ENCODE measurements around the gene SMAD4.

Gene SMAD4

GRCh38 chr18:51038110-51038509 is 8.1 kb downstream of the SMAD4 start:
- Mint-ChIP-seq H3K9me3 (no peaks in the 10 kb centered on the region), H3K4me1 (ENCODE audit: low read depth) (peaks cover 44% of the 10 kb centered on the region), H3K36me3 (ENCODE audit: low read depth) (peaks cover 9% of the 10 kb centered on the region), H3K27me3 (ENCODE audit: low read depth) (no peaks in the 10 kb centered on the region), H3K27ac (no peak overlapping the region), H3K4me3 (no peak overlapping the region)

- H3K36me3 Mint-ChIP-seq (ENCODE audit: low read depth) = peaks cover 9% of the 10 kb centered on the region
- no peak overlapping the region for H3K4me3 Mint-ChIP-seq
- no peaks in the 10 kb centered on the region for H3K9me3 Mint-ChIP-seq
- H3K4me1 Mint-ChIP-seq (ENCODE audit: low read depth) = peaks cover 40% of the 10 kb centered on the region
- H3K27ac Mint-ChIP-seq = no peak overlapping the region
- no peaks in the 10 kb centered on the region for H3K27me3 Mint-ChIP-seq (ENCODE audit: low read depth)
Observed at GRCh38 chr18:51039138-51040112, 9.4 kb downstream of the SMAD4 start.

- Mint-ChIP-seq H3K27me3 (ENCODE audit: low read depth) (no peaks in the 10 kb centered on the region), H3K27ac (no peak overlapping the region), H3K36me3 (ENCODE audit: low read depth) (peaks cover 2% of the 10 kb centered on the region), H3K9me3 (no peaks in the 10 kb centered on the region), H3K4me1 (ENCODE audit: low read depth) (peaks cover 41% of the 10 kb centered on the region), H3K4me3 (no peak overlapping the region)
Observed at GRCh38 chr18:51041677-51042352, 11.8 kb downstream of the SMAD4 start.

DNA sequence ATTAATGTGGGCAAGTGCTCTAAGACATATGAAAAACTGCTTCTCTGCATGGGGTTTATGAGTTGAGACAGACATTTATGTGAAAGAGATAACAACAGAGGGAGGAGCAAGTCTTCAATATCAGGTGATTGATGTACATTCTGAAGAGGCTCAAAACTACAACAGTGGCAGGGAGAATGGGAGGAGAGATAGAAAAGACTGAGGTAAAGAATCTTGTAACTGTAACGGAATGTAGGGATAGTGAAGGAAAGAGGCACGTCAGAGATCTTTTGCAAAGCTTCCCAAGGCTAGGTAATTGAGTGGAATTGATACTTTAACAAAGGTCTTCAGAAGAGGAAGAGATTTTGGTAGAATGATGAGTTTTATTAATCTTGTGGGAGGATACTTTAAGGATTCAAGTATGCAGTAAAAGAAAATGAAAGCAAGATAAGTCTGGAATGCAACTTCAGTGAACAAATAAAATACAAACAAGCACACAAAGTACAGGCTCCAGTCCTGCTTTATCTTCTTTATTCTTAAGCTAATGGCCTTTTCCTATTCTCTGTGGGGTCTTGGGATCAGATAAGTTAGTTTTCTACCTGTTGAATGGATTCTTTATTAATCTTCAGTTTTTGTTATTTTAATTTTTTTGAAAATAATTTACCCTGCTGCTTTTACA is 15.0 kb downstream of the SMAD4 start:
- H3K27me3 Mint-ChIP-seq (ENCODE audit: low read depth) = no peaks in the 10 kb centered on the region
- peaks cover 16% of the 10 kb centered on the region for H3K36me3 Mint-ChIP-seq (ENCODE audit: low read depth)
- peak overlapping the region; percentile 37 for H3K27ac Mint-ChIP-seq
- peaks cover 31% of the 10 kb centered on the region for H3K4me1 Mint-ChIP-seq (ENCODE audit: low read depth)
- no peaks in the 10 kb centered on the region for H3K9me3 Mint-ChIP-seq
- no peak overlapping the region for H3K4me3 Mint-ChIP-seq

- H3K4me1 Mint-ChIP-seq (ENCODE audit: low read depth) = peaks cover 31% of the 10 kb centered on the region
- no peak overlapping the region for H3K4me3 Mint-ChIP-seq
- H3K27ac Mint-ChIP-seq = no peak overlapping the region
- no peaks in the 10 kb centered on the region for H3K9me3 Mint-ChIP-seq
- no peaks in the 10 kb centered on the region for H3K27me3 Mint-ChIP-seq (ENCODE audit: low read depth)
- peaks cover 25% of the 10 kb centered on the region for H3K36me3 Mint-ChIP-seq (ENCODE audit: low read depth)
Observed at GRCh38 chr18:51048190-51048589, 18.2 kb downstream of the SMAD4 start.

DNA sequence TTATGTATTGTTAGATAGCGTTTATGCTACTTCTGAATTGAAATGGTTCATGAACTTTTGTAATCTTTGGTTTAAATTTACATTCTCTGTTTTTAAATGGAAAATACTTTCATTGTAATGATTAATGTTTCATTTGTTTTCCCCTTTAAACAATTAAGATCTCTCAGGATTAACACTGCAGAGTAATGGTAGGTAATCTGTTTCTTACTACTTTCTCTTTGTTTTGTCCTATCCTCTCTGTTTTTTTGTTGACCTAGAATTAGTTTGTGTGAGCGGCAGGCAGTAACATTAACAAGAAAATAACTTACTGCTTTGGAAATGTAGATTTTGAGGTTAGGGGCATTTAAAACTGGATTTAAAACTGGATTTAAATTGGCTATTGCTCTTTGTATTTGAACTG is 19.1 kb downstream of the SMAD4 start:
- Mint-ChIP-seq H3K27me3 (ENCODE audit: low read depth) (no peaks in the 10 kb centered on the region), H3K4me3 (no peak overlapping the region), H3K36me3 (ENCODE audit: low read depth) (peaks cover 25% of the 10 kb centered on the region), H3K4me1 (ENCODE audit: low read depth) (peaks cover 38% of the 10 kb centered on the region), H3K27ac (no peak overlapping the region), H3K9me3 (no peaks in the 10 kb centered on the region)

DNA sequence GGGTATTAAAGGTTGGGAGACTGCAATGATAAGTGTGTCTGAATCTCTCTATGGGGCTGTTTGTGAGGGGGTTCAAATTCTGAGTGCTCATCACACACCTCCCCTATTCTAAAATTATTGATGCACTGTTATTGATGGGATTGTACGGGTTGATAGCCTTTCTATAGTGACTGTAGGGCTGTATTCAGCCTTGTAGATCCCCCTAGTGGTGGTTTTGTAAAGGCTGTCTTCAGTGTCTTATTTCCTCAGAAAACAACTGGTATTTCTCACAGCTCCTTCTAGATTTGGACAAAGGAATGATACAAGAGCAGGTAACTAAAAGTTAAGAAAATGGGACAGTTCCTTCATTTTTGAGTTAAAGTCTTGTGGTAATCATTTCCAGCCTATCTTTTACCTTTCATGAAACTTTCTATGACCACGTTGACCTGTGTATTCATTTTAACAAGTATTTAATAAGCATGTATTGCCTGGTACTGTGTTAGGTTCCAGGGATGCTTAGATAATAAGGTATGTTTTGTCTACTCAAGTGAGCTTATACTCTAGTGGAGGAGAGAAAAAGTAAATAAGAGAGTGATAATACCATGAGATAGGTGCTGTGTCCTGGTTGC is 21.2 kb downstream of the SMAD4 start:
- H3K4me1 Mint-ChIP-seq (ENCODE audit: low read depth) = peaks cover 30% of the 10 kb centered on the region
- no peaks in the 10 kb centered on the region for H3K9me3 Mint-ChIP-seq
- no peak overlapping the region for H3K4me3 Mint-ChIP-seq
- H3K27me3 Mint-ChIP-seq (ENCODE audit: low read depth) = no peaks in the 10 kb centered on the region
- peaks cover 29% of the 10 kb centered on the region for H3K36me3 Mint-ChIP-seq (ENCODE audit: low read depth)
- H3K27ac Mint-ChIP-seq = peak overlapping the region; percentile 21

DNA sequence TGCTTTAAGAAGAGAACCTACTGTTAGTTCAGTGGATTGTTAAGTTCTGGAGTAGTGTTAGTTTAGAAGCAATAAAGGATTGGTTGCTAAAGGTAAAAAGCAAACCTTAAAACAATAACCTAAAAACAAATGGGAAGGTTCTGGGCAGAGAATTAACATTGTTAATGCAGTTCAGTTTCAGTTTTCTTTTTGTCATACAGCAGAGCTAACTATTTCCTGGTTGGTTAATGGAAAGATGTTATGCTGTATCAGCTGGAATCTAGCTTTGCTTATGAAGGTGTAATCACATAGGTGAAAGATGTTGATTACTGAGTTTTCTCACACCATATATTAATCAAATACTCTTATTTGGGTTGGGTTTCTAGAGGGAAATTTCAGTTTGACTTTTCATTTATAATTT is 23.8 kb downstream of the SMAD4 start:
- peaks cover 26% of the 10 kb centered on the region for H3K4me1 Mint-ChIP-seq (ENCODE audit: low read depth)
- H3K4me3 Mint-ChIP-seq = peak overlapping the region; percentile 67
- H3K36me3 Mint-ChIP-seq (ENCODE audit: low read depth) = peaks cover 30% of the 10 kb centered on the region

DNA sequence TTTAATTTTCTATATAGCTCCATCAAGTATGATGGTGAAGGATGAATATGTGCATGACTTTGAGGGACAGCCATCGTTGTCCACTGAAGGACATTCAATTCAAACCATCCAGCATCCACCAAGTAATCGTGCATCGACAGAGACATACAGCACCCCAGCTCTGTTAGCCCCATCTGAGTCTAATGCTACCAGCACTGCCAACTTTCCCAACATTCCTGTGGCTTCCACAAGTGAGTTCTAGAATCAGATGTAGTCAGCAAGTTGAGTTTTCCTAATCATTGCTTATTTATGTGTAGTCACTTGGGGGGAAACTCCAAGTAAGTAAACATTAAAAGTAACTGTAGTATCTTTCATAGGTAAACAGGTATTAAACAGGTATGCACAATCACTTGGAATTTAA is 24.8 kb downstream of the SMAD4 start:
- Mint-ChIP-seq H3K4me3 (no peak overlapping the region), H3K4me1 (ENCODE audit: low read depth) (peaks cover 26% of the 10 kb centered on the region), H3K27me3 (ENCODE audit: low read depth) (no peaks in the 10 kb centered on the region), H3K36me3 (ENCODE audit: low read depth) (peaks cover 28% of the 10 kb centered on the region), H3K9me3 (no peaks in the 10 kb centered on the region), H3K27ac (no peak overlapping the region)

More for the DNA sequence above, 23.8 kb downstream of the SMAD4 start:
- Mint-ChIP-seq H3K27ac (peak overlapping the region; percentile 92), H3K27me3 (ENCODE audit: low read depth) (no peaks in the 10 kb centered on the region), H3K9me3 (no peaks in the 10 kb centered on the region)

DNA sequence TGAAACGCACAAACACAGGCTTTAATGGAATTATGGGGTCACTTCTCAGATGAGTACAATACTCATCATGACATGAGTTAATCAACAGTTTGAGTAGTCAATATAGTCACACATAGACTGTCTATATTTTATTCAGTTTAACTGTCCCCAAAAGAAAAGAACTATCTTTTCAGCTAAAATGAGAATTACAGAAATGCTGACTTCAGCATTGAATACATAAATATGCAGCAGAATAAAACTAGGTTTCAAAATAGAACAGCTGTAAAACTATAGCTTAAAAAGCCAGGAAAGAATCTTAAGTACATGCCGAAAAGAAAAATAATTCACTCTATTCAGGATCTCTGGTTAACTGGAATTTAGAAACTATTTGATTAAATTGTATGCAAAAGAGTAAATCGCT is 30.0 kb downstream of the SMAD4 start:
- no peaks in the 10 kb centered on the region for H3K9me3 Mint-ChIP-seq
- H3K4me3 Mint-ChIP-seq = no peak overlapping the region
- H3K27ac Mint-ChIP-seq = no peak overlapping the region
- peaks cover 29% of the 10 kb centered on the region for H3K36me3 Mint-ChIP-seq (ENCODE audit: low read depth)
- no peaks in the 10 kb centered on the region for H3K27me3 Mint-ChIP-seq (ENCODE audit: low read depth)
- peaks cover 6% of the 10 kb centered on the region for H3K4me1 Mint-ChIP-seq (ENCODE audit: low read depth)

DNA sequence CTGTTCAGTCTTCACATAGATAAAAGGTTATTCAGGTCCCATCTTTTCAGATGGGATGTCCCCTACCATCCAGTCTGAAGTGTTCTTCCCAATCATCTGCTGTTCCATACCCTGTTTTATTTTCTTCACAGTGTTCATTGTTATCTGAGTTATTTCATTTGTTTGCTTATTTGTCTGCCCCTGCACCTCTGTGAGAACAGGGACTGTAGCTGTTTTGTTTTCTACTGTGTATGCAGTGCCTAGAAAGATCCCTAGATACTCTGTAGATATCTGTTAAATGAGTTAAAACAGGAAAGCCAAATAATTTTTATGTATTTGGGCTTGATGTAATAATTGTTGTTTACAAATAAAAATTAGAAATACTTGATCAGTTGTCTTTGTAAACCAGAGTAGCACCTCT is 34.2 kb downstream of the SMAD4 start:
- Mint-ChIP-seq H3K36me3 (ENCODE audit: low read depth) (peaks cover 26% of the 10 kb centered on the region), H3K9me3 (no peaks in the 10 kb centered on the region), H3K27ac (no peak overlapping the region), H3K4me1 (ENCODE audit: low read depth) (peaks cover 5% of the 10 kb centered on the region), H3K27me3 (ENCODE audit: low read depth) (no peaks in the 10 kb centered on the region), H3K4me3 (no peak overlapping the region)

GRCh38 chr18:51066273-51066672 is 36.3 kb downstream of the SMAD4 start:
- Mint-ChIP-seq H3K9me3 (no peaks in the 10 kb centered on the region), H3K27ac (no peak overlapping the region), H3K27me3 (ENCODE audit: low read depth) (no peaks in the 10 kb centered on the region), H3K36me3 (ENCODE audit: low read depth) (peaks cover 32% of the 10 kb centered on the region), H3K4me3 (no peak overlapping the region), H3K4me1 (ENCODE audit: low read depth) (peaks cover 4% of the 10 kb centered on the region)

DNA sequence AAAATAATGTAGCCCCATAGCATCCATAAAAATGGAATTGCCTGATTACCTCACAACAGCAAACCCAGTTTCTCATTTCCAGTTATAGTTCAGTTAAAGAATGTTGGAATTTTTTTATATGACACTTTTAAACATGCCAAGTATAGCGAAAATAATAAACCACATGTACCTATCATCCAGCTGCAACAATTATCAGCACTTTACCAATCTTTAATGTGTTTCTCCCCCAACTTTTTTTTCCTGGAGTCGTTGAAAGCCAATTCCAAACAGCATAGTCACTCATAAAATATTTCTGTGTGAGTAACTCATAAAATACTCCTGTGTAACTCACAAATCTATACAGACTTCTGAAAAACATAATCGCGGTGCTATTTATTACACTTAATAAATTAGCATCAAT is 38.1 kb downstream of the SMAD4 start:
- Mint-ChIP-seq H3K4me3 (no peak overlapping the region), H3K4me1 (ENCODE audit: low read depth) (peaks cover 2% of the 10 kb centered on the region), H3K27me3 (ENCODE audit: low read depth) (no peaks in the 10 kb centered on the region), H3K9me3 (no peaks in the 10 kb centered on the region), H3K27ac (no peak overlapping the region), H3K36me3 (ENCODE audit: low read depth) (peaks cover 39% of the 10 kb centered on the region)

- H3K4me3 Mint-ChIP-seq = no peak overlapping the region
- H3K27me3 Mint-ChIP-seq (ENCODE audit: low read depth) = no peaks in the 10 kb centered on the region
- H3K36me3 Mint-ChIP-seq (ENCODE audit: low read depth) = peaks cover 39% of the 10 kb centered on the region
- no peak overlapping the region for H3K27ac Mint-ChIP-seq
- H3K4me1 Mint-ChIP-seq (ENCODE audit: low read depth) = peaks cover 10% of the 10 kb centered on the region
- no peaks in the 10 kb centered on the region for H3K9me3 Mint-ChIP-seq
Observed at GRCh38 chr18:51069885-51070284, 39.9 kb downstream of the SMAD4 start.
